GM19023 (cell line): ENCODE results near the gene PFN3.
"Not testable (repeated sequence)": the region's sequence is repeated elsewhere in the genome, so short reads cannot be mapped to it uniquely, and the experiment has no call there.

Source experiments
- ATAC-seq: cut with Tn5 transposase; IDR thresholded peaks from one replicate; pipeline ENCODE4 v1.9.1; 2021; ENCODE audit warnings: mild to moderate bottlenecking, moderate library complexity; ENCODE audit not compliant: unreplicated experiment

Gene PFN3

GRCh38 chr5:177375516-177375915 lies 24.9 kb downstream of the PFN3 start:
- ATAC-seq: not testable (repeated sequence)

- no peak for ATAC-seq
These were observed 26.2 kb downstream of the PFN3 start for GRCh38 chr5:177374211-177374610.

- no peak for ATAC-seq
These were observed 26.7 kb downstream of the PFN3 start for GRCh38 chr5:177373806-177374205.

GRCh38 chr5:177372910-177373309 lies 27.6 kb downstream of the PFN3 start:
- ATAC-seq: no peak

- ATAC-seq: no peak
These were observed 28.2 kb downstream of the PFN3 start for GRCh38 chr5:177372034-177372896.

- ATAC-seq: no peak
These were observed 29.1 kb downstream of the PFN3 start for GRCh38 chr5:177371120-177372033.

GRCh38 chr5:177370488-177371119 lies 29.9 kb downstream of the PFN3 start:
- ATAC-seq: no peak

GRCh38 chr5:177369645-177370440 lies 30.6 kb downstream of the PFN3 start:
- ATAC-seq: no peak

GRCh38 chr5:177368869-177369644 lies 31.4 kb downstream of the PFN3 start:
- ATAC-seq: no peak

GRCh38 chr5:177367981-177368868 lies 32.2 kb downstream of the PFN3 start:
- no peak for ATAC-seq

- ATAC-seq: no peak
These were observed 33.1 kb downstream of the PFN3 start for GRCh38 chr5:177367323-177367848.

- ATAC-seq: no peak
These were observed 33.7 kb downstream of the PFN3 start for GRCh38 chr5:177366528-177367322.

GRCh38 chr5:177365845-177366527 lies 34.5 kb downstream of the PFN3 start:
- no peak for ATAC-seq

- peak; percentile 24 for ATAC-seq
These were observed 36.1 kb downstream of the PFN3 start for GRCh38 chr5:177364159-177364962.

- ATAC-seq: no peak
These were observed 36.9 kb downstream of the PFN3 start for GRCh38 chr5:177363565-177363964.
